ENCODE data around the gene KATNBL1. TPM values are rescaled to one million over a fixed set of nuclear protein-coding genes. Genes with fewer than 3 reads are reported as not detected.

Gene KATNBL1
- total RNA-seq, 1 donor from 2014 or later: 50.3 TPM

DNA sequence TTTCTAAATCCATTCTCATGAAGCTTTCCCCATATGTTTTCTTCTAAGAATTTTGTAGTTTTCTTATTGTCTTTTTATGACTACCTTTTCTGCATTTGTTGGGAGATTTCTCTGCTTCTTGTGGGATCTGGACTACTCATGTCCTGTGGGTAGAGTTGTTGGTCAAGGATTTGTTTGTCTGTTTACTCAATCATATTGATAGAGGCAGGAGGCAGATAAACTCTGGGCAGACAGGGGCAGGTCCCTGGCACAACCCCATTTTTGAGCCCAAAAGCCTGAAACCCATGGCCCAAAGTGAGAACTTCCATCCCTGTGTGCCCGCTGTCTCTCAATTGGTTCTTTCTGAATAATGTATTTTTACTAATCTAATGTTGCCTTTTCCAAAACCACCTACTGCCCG is 95.7 kb downstream of the KATNBL1 start:
- ATAC-seq: no peak

DNA sequence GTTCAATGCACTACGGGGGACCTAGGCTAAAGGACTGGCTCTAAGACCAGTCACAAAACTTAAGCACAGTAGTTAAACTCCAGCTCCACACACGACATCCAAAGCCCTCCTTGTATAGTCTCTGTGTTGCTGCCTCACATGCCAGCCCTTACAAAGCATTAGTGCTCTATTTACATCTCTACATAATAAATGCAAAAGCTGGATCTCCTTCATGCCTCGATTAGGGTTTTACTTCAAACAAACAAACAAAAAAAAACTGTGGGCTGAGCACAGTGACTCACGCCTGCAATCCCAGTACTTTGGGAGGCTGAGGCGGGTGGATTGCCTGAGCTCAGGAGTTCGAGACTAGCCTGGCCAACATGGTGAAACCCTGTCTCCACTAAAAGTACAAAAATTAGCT is 98.4 kb downstream of the KATNBL1 start:
- no peak for ATAC-seq

DNA sequence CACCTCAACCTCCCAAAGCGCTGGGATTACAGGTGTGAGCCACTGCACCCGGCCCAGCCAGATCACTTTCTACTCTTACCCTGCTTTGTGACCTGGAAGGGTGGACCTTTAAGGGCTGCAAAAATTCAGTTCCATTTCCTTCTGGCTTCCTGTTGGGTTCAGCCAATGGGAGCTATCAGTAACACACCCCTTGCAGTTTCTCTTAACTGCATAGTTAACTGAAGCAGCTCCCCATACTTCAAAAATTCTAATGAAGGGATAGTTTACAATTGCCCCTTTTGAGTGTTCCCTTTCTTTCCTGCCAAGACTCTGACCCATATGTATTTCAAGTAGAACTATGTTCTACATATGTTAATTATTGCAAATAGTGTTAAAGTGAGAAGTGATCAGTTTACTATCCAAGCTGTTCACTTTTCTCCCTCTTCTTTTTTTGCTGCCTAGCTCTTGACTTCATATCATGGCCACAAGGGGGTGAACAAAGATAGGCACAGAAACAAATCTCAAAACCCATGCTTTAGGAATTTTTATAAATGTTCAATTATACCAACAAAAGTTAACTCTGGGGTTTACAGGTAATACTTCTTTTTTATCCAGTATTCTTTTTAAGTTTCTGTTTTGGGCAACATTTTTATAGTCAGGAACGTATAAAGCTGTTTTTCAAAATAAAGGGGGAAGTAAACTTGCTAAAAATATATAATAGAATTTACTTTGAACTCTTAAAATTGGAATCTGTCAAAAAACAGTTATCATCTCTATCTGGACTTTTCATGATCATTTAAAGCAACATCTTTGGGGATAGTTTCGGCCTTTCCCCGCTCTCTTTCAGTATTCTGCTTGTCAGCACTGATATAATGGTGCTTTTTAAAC is 99.9 kb downstream of the KATNBL1 start:
- ATAC-seq: no peak

DNA sequence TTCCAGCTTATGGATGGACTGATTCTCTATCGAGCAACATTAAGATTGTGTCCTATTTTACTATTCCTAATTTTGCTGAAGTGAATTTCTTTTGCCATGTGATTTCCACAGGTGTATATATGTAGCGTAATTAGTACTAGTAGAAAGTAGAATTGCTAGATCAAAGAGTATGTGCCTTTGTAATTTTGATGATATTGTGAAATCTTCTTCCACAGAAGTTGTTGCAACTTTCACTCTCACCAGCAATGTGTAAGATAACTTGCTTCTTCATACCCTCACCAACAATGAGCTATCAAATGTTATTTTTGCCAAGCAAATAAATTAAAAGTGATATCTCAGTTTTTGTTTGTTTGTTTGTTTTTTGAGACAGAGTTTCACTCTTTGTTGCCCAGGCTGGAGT is 102.6 kb downstream of the KATNBL1 start:
- no peak for ATAC-seq

DNA sequence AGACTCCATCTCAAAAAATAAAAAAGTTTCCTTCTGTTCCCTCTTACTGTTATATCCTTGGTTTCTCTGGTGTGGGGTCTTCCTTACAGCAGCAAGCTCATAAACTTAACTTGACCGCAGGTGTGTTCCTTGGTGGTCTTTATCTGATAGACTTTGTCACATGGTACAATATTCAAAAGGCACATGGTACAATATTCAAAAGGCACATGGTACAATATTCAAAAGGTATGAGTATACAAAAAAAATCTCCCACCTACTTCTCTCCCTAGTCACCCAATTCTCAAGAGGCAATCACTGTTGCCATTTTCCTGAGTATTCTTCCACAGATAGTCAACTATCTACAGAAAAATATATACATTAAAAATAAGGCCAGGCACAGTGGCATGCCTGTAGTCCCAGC is 103.5 kb downstream of the KATNBL1 start:
- ATAC-seq: no peak

DNA sequence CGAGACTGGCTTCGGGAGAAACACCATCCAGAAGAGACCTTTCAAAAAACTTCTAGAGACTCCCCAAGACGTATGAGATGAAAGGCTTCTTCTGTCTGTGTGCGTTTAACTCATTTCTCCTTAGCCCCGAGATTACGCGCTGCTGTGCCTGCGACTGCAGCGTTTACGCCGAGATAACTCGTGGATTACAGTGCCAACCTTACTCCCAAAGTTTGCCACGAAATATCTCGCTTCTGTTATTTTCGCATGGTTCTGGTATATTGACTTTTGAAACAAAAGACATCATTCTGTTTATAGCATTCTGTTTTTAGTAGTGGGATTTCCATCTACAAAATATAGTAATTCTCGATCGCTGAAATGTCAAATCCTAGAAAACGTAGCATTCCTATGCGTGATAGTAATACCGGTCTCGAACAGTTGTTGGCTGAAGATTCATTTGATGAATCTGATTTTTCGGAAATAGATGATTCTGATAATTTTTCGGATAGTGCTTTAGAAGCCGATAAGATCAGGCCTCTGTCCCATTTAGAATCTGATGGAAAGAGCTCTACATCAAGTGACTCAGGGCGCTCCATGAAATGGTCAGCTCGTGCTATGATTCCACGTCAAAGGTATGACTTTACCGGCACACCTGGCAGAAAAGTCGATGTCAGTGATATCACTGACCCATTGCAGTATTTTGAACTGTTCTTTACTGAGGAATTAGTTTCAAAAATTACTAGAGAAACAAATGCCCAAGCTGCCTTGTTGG is 107.5 kb downstream of the KATNBL1 start:
- ATAC-seq: no peak

DNA sequence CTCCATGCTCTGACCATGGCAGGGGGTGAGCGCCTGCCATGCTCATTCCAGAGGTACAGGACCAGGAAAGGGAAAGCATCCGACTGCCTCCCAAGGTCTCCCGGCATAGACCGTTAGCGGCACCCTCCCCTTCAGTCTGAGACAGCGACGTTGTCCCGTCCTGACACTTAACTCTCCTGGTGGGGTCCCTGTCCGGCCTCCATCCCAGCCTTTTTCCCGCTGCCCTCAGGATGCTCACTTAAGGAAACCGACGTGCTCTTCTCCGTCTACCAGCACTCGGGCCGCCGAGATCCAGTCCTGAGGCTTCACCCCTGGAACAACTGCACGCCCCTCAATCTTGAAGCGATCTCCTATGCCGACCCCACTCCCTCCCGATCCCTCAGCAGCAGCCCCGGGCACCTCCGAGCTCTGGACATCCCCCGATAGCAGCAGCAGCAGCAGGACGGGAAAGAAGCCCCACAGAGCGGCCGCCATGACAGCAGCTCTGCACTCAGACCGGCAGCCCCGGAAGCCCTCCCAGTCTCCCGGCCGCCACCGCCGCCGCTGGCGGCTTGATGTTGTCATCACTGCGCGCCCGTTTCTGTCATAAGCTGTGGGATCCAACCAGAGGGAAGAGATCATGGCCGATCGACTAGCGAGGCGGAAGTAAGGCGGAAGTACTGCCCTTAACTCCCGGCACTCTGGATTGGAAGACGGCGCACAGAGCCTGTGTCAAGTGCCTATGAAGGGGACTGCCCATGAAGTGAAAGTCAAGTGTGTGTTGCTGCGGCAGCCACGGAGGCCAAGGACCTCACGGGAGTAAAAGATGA is 108.3 kb downstream of the KATNBL1 start, which contains the start of the genes EMC7 and PGBD4:
Gene EMC7, minus strand, starts transcription at position 497 of the 809 bp plus-strand sequence. Its CDS starts 23 bp downstream, at position 474.
Gene PGBD4, plus strand, starts transcription at position 718 of the 809 bp plus-strand sequence. CDS start 449 bp downstream, outside the sequence.
- peak; percentile 100 for ATAC-seq

DNA sequence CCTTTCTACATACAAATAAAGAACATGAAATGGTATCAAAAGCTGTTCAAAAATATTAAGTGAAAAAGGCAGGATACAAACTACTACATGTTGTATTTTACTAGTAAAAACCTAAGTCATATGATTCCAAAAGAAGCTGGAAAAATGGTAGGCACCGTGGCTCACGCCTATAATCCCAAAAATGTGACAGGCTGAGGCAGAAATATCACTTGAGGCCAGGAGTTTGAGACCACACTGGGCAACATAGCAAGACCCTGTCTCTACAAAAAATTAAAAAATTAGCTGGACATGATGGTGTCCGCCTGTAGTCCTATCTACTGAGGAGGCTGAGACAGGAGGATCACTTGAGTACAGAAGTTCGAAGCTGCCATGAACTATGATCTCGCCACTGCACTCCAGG is 110.0 kb downstream of the KATNBL1 start:
- ATAC-seq: no peak

Other genes starting within 250 kb of the KATNBL1 start
- not detected for gene CHRM5, start 241.6 kb downstream of the KATNBL1 start, total RNA-seq
- 15.1 TPM for gene AVEN, start 170.9 kb downstream of the KATNBL1 start, total RNA-seq
- 41.5 TPM for gene EMC7, start 108.2 kb downstream of the KATNBL1 start, total RNA-seq
- 0.76 TPM for gene PGBD4, start 108.0 kb downstream of the KATNBL1 start, total RNA-seq
- 79.6 TPM for gene EMC4, start 14.9 kb upstream of the KATNBL1 start, total RNA-seq
- gene SLC12A6, start 127.7 kb upstream of the KATNBL1 start, total RNA-seq: 48.9 TPM
- 157 TPM for gene NOP10, start 133.0 kb upstream of the KATNBL1 start, total RNA-seq
- gene NUTM1, start 133.2 kb upstream of the KATNBL1 start, total RNA-seq: not detected
- gene LPCAT4, start 157.1 kb upstream of the KATNBL1 start, total RNA-seq: 37.6 TPM
- gene GOLGA8A, start 227.7 kb upstream of the KATNBL1 start, total RNA-seq: 10.6 TPM

Data from esophagus mucosa (tissue), 1 donor.